ENCODE measurements around the gene GALR1.
"Not testable (repeated sequence)": the region's sequence is repeated elsewhere in the genome, so short reads cannot be mapped to it uniquely, and the experiment has no call there.

GALR1 gene

GRCh38 chr18:77210249-77210648, 39.4 kb upstream of the GALR1 start:
- H3K27me3 ChIP-seq (ENCODE audit: insufficient read depth, low read length), result no peaks in the 10 kb centered on the region
- no peak overlapping the region for H3K9ac ChIP-seq (ENCODE audit: low read depth, low read length)
- H3K4me3 ChIP-seq (ENCODE audit: low read length), result no peak overlapping the region
- no peaks in the 10 kb centered on the region for H3K9me3 ChIP-seq (ENCODE audit: insufficient read depth, low read depth, low read length)
- H3K4me1 ChIP-seq (ENCODE audit: insufficient read depth, low read length), result peaks cover 3% of the 10 kb centered on the region; the same call in 1 of the 2 replicates
- WGBS, result 73% methylated on average over 7 of the region's 7 CpGs
- no peak overlapping the region for H3K27ac ChIP-seq (ENCODE audit: low read depth, low read length)
- H3K36me3 ChIP-seq (ENCODE audit: insufficient read depth, low read length), result no peaks in the 10 kb centered on the region

GRCh38 chr18:77218642-77219041, 31.0 kb upstream of the GALR1 start:
- Histone ChIP-seq H3K36me3 (ENCODE audit: insufficient read depth, low read length) (no peaks in the 10 kb centered on the region), H3K9me3 (ENCODE audit: insufficient read depth, low read depth, low read length) (no peaks in the 10 kb centered on the region), H3K4me1 (ENCODE audit: insufficient read depth, low read length) (no peaks in the 10 kb centered on the region), H3K27ac (ENCODE audit: low read depth, low read length) (no peak overlapping the region), H3K4me3 (ENCODE audit: low read length) (no peak overlapping the region), H3K27me3 (ENCODE audit: insufficient read depth, low read length) (no peaks in the 10 kb centered on the region), H3K9ac (ENCODE audit: low read depth, low read length) (no peak overlapping the region)
- WGBS, result 81% methylated on average over 4 of the region's 4 CpGs

GRCh38 chr18:77220726-77221125, 28.9 kb upstream of the GALR1 start:
- 95% methylated on average over 1 of the region's 3 CpGs for WGBS
- Histone ChIP-seq H3K27me3 (ENCODE audit: insufficient read depth, low read length) (no peaks in the 10 kb centered on the region), H3K27ac (ENCODE audit: low read depth, low read length) (no peak overlapping the region), H3K4me1 (ENCODE audit: insufficient read depth, low read length) (no peaks in the 10 kb centered on the region), H3K9ac (ENCODE audit: low read depth, low read length) (no peak overlapping the region), H3K9me3 (ENCODE audit: insufficient read depth, low read depth, low read length) (no peaks in the 10 kb centered on the region), H3K36me3 (ENCODE audit: insufficient read depth, low read length) (no peaks in the 10 kb centered on the region), H3K4me3 (ENCODE audit: low read length) (no peak overlapping the region)

- no peaks in the 10 kb centered on the region for H3K4me1 ChIP-seq (ENCODE audit: insufficient read depth, low read length)
- 68% methylated on average over 2 of the region's 3 CpGs for WGBS
- H3K9ac ChIP-seq (ENCODE audit: low read depth, low read length), result no peak overlapping the region
- H3K9me3 ChIP-seq (ENCODE audit: insufficient read depth, low read depth, low read length), result no peaks in the 10 kb centered on the region
- no peak overlapping the region for H3K4me3 ChIP-seq (ENCODE audit: low read length)
- no peak overlapping the region for H3K27ac ChIP-seq (ENCODE audit: low read depth, low read length)
- no peaks in the 10 kb centered on the region for H3K36me3 ChIP-seq (ENCODE audit: insufficient read depth, low read length)
- no peaks in the 10 kb centered on the region for H3K27me3 ChIP-seq (ENCODE audit: insufficient read depth, low read length)
Measured at GRCh38 chr18:77222464-77222863, 27.2 kb upstream of the GALR1 start.

- H3K36me3 ChIP-seq (ENCODE audit: insufficient read depth, low read length), result no peaks in the 10 kb centered on the region
- no peak overlapping the region for H3K27ac ChIP-seq (ENCODE audit: low read depth, low read length)
- WGBS, result 91% methylated on average over 5 of the region's 5 CpGs
- no peaks in the 10 kb centered on the region for H3K27me3 ChIP-seq (ENCODE audit: insufficient read depth, low read length)
- no peak overlapping the region for H3K9ac ChIP-seq (ENCODE audit: low read depth, low read length)
- H3K4me3 ChIP-seq (ENCODE audit: low read length), result no peak overlapping the region
- H3K4me1 ChIP-seq (ENCODE audit: insufficient read depth, low read length), result no peaks in the 10 kb centered on the region
- H3K9me3 ChIP-seq (ENCODE audit: insufficient read depth, low read depth, low read length), result no peaks in the 10 kb centered on the region
Measured at GRCh38 chr18:77223221-77223639, 26.4 kb upstream of the GALR1 start.

- no CpG with 5 or more reads among the region's 2 CpGs for WGBS
- no peaks in the 10 kb centered on the region for H3K4me1 ChIP-seq (ENCODE audit: insufficient read depth, low read length)
- H3K27me3 ChIP-seq (ENCODE audit: insufficient read depth, low read length), result no peaks in the 10 kb centered on the region
- H3K36me3 ChIP-seq (ENCODE audit: insufficient read depth, low read length), result no peaks in the 10 kb centered on the region
- H3K9me3 ChIP-seq (ENCODE audit: insufficient read depth, low read depth, low read length), result no peaks in the 10 kb centered on the region
- H3K27ac ChIP-seq (ENCODE audit: low read depth, low read length), result no peak overlapping the region
- H3K4me3 ChIP-seq (ENCODE audit: low read length), result no peak overlapping the region
- no peak overlapping the region for H3K9ac ChIP-seq (ENCODE audit: low read depth, low read length)
Measured at GRCh38 chr18:77223653-77224052, 26.0 kb upstream of the GALR1 start.

- H3K27me3 ChIP-seq (ENCODE audit: insufficient read depth, low read length), result no peaks in the 10 kb centered on the region
- WGBS, result 100% methylated on average over 1 of the region's 1 CpG
- no peak overlapping the region for H3K4me3 ChIP-seq (ENCODE audit: low read length)
- H3K9ac ChIP-seq (ENCODE audit: low read depth, low read length), result no peak overlapping the region
- H3K9me3 ChIP-seq (ENCODE audit: insufficient read depth, low read depth, low read length), result peaks cover 2% of the 10 kb centered on the region; the same call in 1 of the 2 replicates
- no peaks in the 10 kb centered on the region for H3K36me3 ChIP-seq (ENCODE audit: insufficient read depth, low read length)
- H3K27ac ChIP-seq (ENCODE audit: low read depth, low read length), result no peak overlapping the region
- H3K4me1 ChIP-seq (ENCODE audit: insufficient read depth, low read length), result no peaks in the 10 kb centered on the region
Measured at GRCh38 chr18:77230645-77231044, 19.0 kb upstream of the GALR1 start.

- 89% methylated on average over 16 of the region's 16 CpGs for WGBS
- H3K36me3 ChIP-seq (ENCODE audit: insufficient read depth, low read length), result no peaks in the 10 kb centered on the region
Measured at GRCh38 chr18:77234504-77235365, 14.9 kb upstream of the GALR1 start.

GRCh38 chr18:77239285-77239684, 10.4 kb upstream of the GALR1 start:
- H3K4me3 ChIP-seq (ENCODE audit: low read length); H3K27me3 ChIP-seq (ENCODE audit: insufficient read depth, low read length); H3K4me1 ChIP-seq (ENCODE audit: insufficient read depth, low read length); H3K9ac ChIP-seq (ENCODE audit: low read depth, low read length); H3K36me3 ChIP-seq (ENCODE audit: insufficient read depth, low read length); H3K27ac ChIP-seq (ENCODE audit: low read depth, low read length): not testable (repeated sequence)
- 92% methylated on average over 5 of the region's 5 CpGs for WGBS
- H3K9me3 ChIP-seq (ENCODE audit: insufficient read depth, low read depth, low read length), result peaks cover 36% of the 10 kb centered on the region

More at GRCh38 chr18:77234504-77235365, 14.9 kb upstream of the GALR1 start:
- Histone ChIP-seq H3K27me3 (ENCODE audit: insufficient read depth, low read length) (no peaks in the 10 kb centered on the region), H3K4me1 (ENCODE audit: insufficient read depth, low read length) (no peaks in the 10 kb centered on the region), H3K4me3 (ENCODE audit: low read length) (no peak overlapping the region), H3K27ac (ENCODE audit: low read depth, low read length) (no peak overlapping the region), H3K9me3 (ENCODE audit: insufficient read depth, low read depth, low read length) (peaks cover 25% of the 10 kb centered on the region), H3K9ac (ENCODE audit: low read depth, low read length) (no peak overlapping the region)

- H3K4me3 ChIP-seq (ENCODE audit: low read length), result peak overlapping the region; percentile 59
- H3K27me3 ChIP-seq (ENCODE audit: insufficient read depth, low read length), result peaks cover 69% of the 10 kb centered on the region
Measured at GRCh38 chr18:77248873-77249568, 627 bp upstream of the GALR1 start.

GRCh38 chr18:77250501-77250925, 865 bp downstream of the GALR1 start:
- no peak overlapping the region; the same call in 1 of the 2 replicates for H3K9ac ChIP-seq (ENCODE audit: low read depth, low read length)
- under 1% methylated on average over 40 of the region's 40 CpGs for WGBS
- H3K27me3 ChIP-seq (ENCODE audit: insufficient read depth, low read length), result peaks cover 69% of the 10 kb centered on the region
- peaks cover 22% of the 10 kb centered on the region for H3K4me1 ChIP-seq (ENCODE audit: insufficient read depth, low read length)
- H3K36me3 ChIP-seq (ENCODE audit: insufficient read depth, low read length), result no peaks in the 10 kb centered on the region
- no peak overlapping the region for H3K27ac ChIP-seq (ENCODE audit: low read depth, low read length)
- peaks cover 10% of the 10 kb centered on the region; the same call in 1 of the 2 replicates for H3K9me3 ChIP-seq (ENCODE audit: insufficient read depth, low read depth, low read length)
- peak overlapping the region; percentile 59 for H3K4me3 ChIP-seq (ENCODE audit: low read length)

More at GRCh38 chr18:77248873-77249568, 627 bp upstream of the GALR1 start:
- Histone ChIP-seq H3K4me1 (ENCODE audit: insufficient read depth, low read length) (peaks cover 10% of the 10 kb centered on the region; the same call in 1 of the 2 replicates), H3K9me3 (ENCODE audit: insufficient read depth, low read depth, low read length) (peaks cover 10% of the 10 kb centered on the region; the same call in 1 of the 2 replicates), H3K36me3 (ENCODE audit: insufficient read depth, low read length) (no peaks in the 10 kb centered on the region), H3K27ac (ENCODE audit: low read depth, low read length) (no peak overlapping the region), H3K9ac (ENCODE audit: low read depth, low read length) (no peak overlapping the region)
- WGBS, result 15% methylated on average over 19 of the region's 22 CpGs
